AML-193 (cell line): Measurements from ENCODE around the gene ZFAND2A.
"Not testable (repeated sequence)": the region's sequence is repeated elsewhere in the genome, so short reads cannot be mapped to it uniquely, and the experiment has no call there.

Experiments
- DNase-seq, 2 experiments: peaks; one replicate each; lab custom pipeline; 2025; lab: John Stamatoyannopoulos, UW

The ZFAND2A gene

GRCh38 chr7:1124164-1124563 lies 35.8 kb downstream of the ZFAND2A start:
- DNase-seq, result no peak

GRCh38 chr7:1123715-1124114 lies 36.3 kb downstream of the ZFAND2A start:
- DNase-seq, result no peak

GRCh38 chr7:1122832-1123501 lies 37.0 kb downstream of the ZFAND2A start:
- no peak for DNase-seq

- no peak for DNase-seq
Observed at GRCh38 chr7:1121886-1122831, 37.8 kb downstream of the ZFAND2A start.

GRCh38 chr7:1121476-1121875 lies 38.5 kb downstream of the ZFAND2A start:
- DNase-seq, result no peak

GRCh38 chr7:1120791-1121190 lies 39.2 kb downstream of the ZFAND2A start:
- no peak for DNase-seq

- no peak for DNase-seq
Observed at GRCh38 chr7:1119201-1119600, 40.8 kb downstream of the ZFAND2A start.

GRCh38 chr7:1117321-1117928 lies 42.6 kb downstream of the ZFAND2A start:
- DNase-seq, result no peak

- DNase-seq, result not testable (repeated sequence)
Observed at GRCh38 chr7:1116383-1117008, 43.5 kb downstream of the ZFAND2A start.

GRCh38 chr7:1115171-1116045 lies 44.6 kb downstream of the ZFAND2A start:
- not testable (repeated sequence) for DNase-seq

- no peak for DNase-seq
Observed at GRCh38 chr7:1114505-1114904, 45.5 kb downstream of the ZFAND2A start.

GRCh38 chr7:1114088-1114487 lies 45.9 kb downstream of the ZFAND2A start:
- no peak for DNase-seq

- DNase-seq, result no peak
Observed at GRCh38 chr7:1113548-1113885, 46.5 kb downstream of the ZFAND2A start.

- no peak for DNase-seq
Observed at GRCh38 chr7:1112625-1113547, 47.1 kb downstream of the ZFAND2A start.

GRCh38 chr7:1112109-1112508 lies 47.9 kb downstream of the ZFAND2A start:
- no peak for DNase-seq

GRCh38 chr7:1111156-1111555 lies 48.8 kb downstream of the ZFAND2A start:
- DNase-seq, result no peak

- DNase-seq, result no peak
Observed at GRCh38 chr7:1110358-1110757, 49.6 kb downstream of the ZFAND2A start.

GRCh38 chr7:1109581-1110310 lies 50.2 kb downstream of the ZFAND2A start:
- no peak for DNase-seq

GRCh38 chr7:1108264-1108920 lies 51.6 kb downstream of the ZFAND2A start:
- DNase-seq, result no peak
